Stomach (tissue), 4 donors: ENCODE data around the gene GABBR2.

Source experiments
- CTCF ChIP-seq, 7 experiments: fragments of 450-650 bp in 4 of 7; fragments of 200-600 bp in 3 of 7; sonication (generic) in 3 of 7; IDR thresholded peaks; one replicate each; pipeline ENCODE4 v1.5.1; 2016 to 2019; ENCODE audit warnings: antibody characterized with exemption in 7 of 7, control low read depth in 2 of 7, mild to moderate bottlenecking in 1 of 7
- EP300 ChIP-seq: sonication (generic); formaldehyde crosslinking; IDR thresholded peaks from one replicate; pipeline ENCODE4 v1.6.1; 2017; ENCODE audit warnings: antibody characterized with exemption
- POLR2A ChIP-seq, 4 donors: fragments of 450-650 bp; IDR thresholded peaks; one replicate each; pipeline ENCODE4 v1.6.1; 2016; ENCODE audit warnings: antibody characterized with exemption in 4 of 4, control low read depth in 2 of 4, mild to moderate bottlenecking in 1 of 4, moderate library complexity in 1 of 4
- POLR2AphosphoS5 ChIP-seq, 3 donors: sonication (generic); formaldehyde crosslinking; IDR thresholded peaks; one replicate each; pipeline ENCODE4 v1.6.1; 2016; ENCODE audit warnings: antibody characterized with exemption in 3 of 3

GRCh38 chr9:98529841-98530240 is 178.9 kb downstream of the GABBR2 start:
- no peak for TF ChIP-seq POLR2A (IDR thresholded peaks at IDR 0.05)
- TF ChIP-seq CTCF (IDR thresholded peaks at IDR 0.05), result no peak
- no peak for TF ChIP-seq POLR2AphosphoS5 (IDR thresholded peaks at IDR 0.05)
- TF ChIP-seq EP300, result no peak
